Cardiac septum (tissue), 1 donor: ENCODE results near the gene TMEM82. TPM values are rescaled to one million over a fixed set of nuclear protein-coding genes. Genes with fewer than 3 reads are reported as not detected.
"Not testable (repeated sequence)": the region's sequence is repeated elsewhere in the genome, so short reads cannot be mapped to it uniquely, and the experiment has no call there.

Experiments used
- DNase-seq: peaks from one replicate; pipeline ENCODE4 v3.0.0-alpha.2; 2020; ENCODE audit warnings: low spot score
- intact Hi-C: fragments of 100-400 bp; cut with DNase I; formaldehyde crosslinking; loops from one replicate; pipeline ENCODE4 v1.14.0; 2022
- long read RNA-seq: library from polyadenylated mRNA; unstranded; transcript quantifications from one replicate; pipeline ENCODE4 v2.0.0, GENCODE V29; 2021
- total RNA-seq: library from RNA; stranded (reverse); fragmentation: NEBNext Ultra II Directional; extraction: Animal tissue kit (Norgen Biotek cat#: 25700); gene quantifications from one replicate; pipeline ENCODE4 v1.2.1, GENCODE V29; 2021
- donor health status: DM: no; HTN: no; CAD: no.

The TMEM82 gene
- not detected for total RNA-seq
- long read RNA-seq: 0 reads

- no peak for DNase-seq
These were observed at the start of gene TMEM82 for GRCh38 chr1:15742339-15742801. Gene TMEM82, plus strand, starts transcription at chr1:15742499. Its CDS starts 61 bp downstream, at chr1:15742560.

DNA sequence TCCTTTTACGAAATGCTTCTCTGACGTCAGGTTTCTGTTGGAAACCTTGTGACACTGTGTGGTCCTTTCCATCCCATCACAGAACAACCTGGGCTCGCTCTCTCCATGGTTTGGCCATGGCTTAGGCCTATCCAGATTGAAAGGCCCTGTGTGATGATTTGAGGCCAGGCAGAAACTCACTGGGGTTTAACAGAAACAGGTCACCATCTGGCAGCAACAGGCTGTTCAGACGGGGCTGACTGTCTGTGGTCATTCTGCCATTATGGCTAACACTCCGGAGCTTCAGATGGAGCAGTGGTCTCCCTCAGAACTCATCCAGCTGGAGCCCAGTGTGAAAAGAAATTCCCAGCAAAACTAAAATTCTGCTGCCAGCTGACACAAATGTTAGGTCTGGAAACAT lies 48.9 kb upstream of the TMEM82 start:
- intact Hi-C loops: no loop called here
- DNase-seq: no peak

More at GRCh38 chr1:15742339-15742801, at the start of gene TMEM82:
- intact Hi-C loops: loop anchor here (5.0 kb wide), 1 partner anchor 145 kb away; no protein-coding TSS in a partner anchor

DNA sequence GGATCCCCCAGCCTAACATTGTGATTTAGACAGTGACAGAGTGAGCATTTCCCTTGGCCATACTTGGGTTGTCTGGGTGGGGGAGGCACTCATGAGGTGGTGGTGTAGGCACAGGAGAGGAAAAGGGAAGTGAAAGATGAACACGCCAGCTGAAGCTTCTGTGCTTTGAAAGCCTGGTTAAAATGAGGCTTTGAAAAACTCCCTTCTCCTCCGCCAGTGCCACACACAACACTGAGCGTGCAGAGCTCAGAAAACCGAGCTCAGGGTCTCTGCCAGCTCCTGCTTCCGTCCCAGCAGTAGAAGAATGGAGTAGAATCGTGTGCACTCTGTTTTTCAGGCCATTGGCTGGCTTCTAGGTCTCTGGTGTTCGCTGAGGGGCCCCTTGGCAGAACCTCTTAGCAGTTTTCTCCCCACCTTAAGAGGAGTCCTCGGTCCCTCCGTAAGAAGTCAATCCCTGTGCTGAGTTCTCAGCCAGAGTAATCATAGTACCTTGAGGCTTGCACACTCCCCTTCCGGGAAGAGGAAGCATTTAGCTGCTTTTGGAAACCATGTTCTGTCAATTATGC lies 45.3 kb upstream of the TMEM82 start:
- intact Hi-C loops: no loop called here

DNA sequence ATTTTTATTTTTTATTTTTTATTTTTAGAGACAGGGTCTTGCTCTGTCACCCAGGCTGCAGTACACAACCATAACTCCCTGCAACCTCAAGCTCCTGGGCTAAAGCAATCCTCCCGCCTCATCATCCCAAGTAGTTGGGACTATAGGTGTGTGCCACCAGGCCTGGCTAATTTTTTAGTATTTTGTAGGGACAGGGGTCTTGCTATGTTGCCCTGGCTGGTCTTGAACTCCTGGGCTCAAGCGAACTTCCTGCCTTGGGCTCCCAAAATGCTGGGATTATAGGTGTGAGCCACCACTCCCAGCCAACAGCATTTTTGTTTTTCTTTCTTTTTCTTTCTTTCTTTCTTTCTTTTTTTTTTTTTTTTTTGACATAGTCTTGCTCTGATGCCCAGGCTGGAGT lies 44.1 kb upstream of the TMEM82 start:
- intact Hi-C loops: no loop called here

More for the DNA sequence above, 45.3 kb upstream of the TMEM82 start:
- DNase-seq: no peak

GRCh38 chr1:15699321-15699720 lies 43.0 kb upstream of the TMEM82 start:
- intact Hi-C loops: not testable (repeated sequence)

More for the DNA sequence above, 44.1 kb upstream of the TMEM82 start:
- DNase-seq: no peak

DNA sequence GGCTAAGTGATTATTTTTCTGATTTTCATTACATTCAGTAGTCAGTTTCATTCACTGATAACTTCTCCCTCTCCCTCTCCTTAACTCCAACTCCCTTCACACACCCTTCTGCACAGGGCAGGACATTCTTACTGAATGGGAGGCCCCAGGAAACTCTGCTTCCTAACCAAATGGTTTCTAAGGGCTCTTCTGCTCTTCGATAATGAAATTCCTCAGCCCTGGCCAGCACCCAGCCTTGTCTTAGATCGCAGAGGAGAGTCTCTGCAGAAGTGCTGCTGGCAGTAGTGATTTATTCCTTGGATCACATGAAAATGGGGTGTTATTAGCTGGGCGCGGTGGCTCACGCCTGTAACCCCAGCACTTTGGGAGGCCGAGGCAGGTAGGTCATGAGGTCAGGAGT lies 41.8 kb upstream of the TMEM82 start:
- no peak for DNase-seq
- intact Hi-C loops: loop anchor here (5.0 kb wide), 1 partner anchor 83 kb away; the partner anchor contains the start of gene DDI2

More at GRCh38 chr1:15699321-15699720, 43.0 kb upstream of the TMEM82 start:
- DNase-seq: not testable (repeated sequence)

DNA sequence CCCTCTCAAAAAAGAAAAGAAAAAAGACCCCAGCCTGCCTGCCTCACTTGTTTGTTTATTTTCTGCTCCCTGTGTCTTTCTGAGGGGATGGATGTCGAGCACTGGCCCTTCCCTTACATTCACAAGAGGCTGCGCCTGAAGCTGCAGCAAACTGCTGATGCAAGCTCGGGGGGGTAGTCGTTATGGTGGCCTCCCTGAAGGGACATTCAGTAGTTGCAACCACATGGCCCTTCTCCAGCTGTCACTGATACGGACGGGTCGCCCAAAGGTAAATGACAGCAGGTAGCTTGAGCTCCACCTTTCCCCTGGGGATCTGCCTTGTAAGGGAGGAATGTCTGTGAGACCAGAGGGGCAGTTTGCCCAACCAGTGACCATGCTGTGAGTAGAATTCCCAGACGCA lies 40.5 kb upstream of the TMEM82 start:
- no peak for DNase-seq
- intact Hi-C loops: loop anchor here (5.0 kb wide), 1 partner anchor 84 kb away; the partner anchor contains the start of gene DDI2

GRCh38 chr1:15702722-15703550 lies 39.4 kb upstream of the TMEM82 start:
- no peak for DNase-seq
- intact Hi-C loops: loop anchor here (5.0 kb wide), 1 partner anchor 86 kb away; the partner anchor contains the start of gene DDI2

DNA sequence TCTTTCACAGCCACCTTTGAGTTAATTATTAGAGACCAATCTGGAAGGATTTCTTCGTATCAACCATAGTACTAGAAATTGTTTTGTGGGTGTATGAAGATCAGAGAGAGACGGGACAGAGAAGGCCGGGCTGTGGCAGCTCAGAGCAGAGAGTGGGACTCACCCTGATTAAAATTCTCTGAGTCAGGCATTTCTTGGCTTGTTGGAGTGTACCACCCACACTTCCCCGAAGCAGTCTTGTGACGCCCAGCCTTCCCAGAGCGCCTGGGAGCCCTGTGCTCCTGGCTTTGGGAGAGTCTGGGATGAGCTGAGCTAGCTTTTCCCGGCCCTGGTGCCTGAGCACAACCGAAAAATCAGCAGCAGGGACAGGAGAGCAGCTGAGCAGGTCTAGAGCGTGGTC lies 38.7 kb upstream of the TMEM82 start:
- peak; percentile 90 for DNase-seq
- intact Hi-C loops: loop anchor here (5.0 kb wide), 1 partner anchor 86 kb away; the partner anchor contains the start of gene DDI2

GRCh38 chr1:15704526-15705183 lies 37.6 kb upstream of the TMEM82 start:
- intact Hi-C loops: loop anchor here (5.0 kb wide), 1 partner anchor 87 kb away; the partner anchor contains the start of gene DDI2
- no peak for DNase-seq

GRCh38 chr1:15705184-15705566 lies 37.1 kb upstream of the TMEM82 start:
- intact Hi-C loops: no loop called here
- DNase-seq: no peak

GRCh38 chr1:15706751-15707150 lies 35.5 kb upstream of the TMEM82 start:
- intact Hi-C loops: no loop called here
- no peak for DNase-seq

DNA sequence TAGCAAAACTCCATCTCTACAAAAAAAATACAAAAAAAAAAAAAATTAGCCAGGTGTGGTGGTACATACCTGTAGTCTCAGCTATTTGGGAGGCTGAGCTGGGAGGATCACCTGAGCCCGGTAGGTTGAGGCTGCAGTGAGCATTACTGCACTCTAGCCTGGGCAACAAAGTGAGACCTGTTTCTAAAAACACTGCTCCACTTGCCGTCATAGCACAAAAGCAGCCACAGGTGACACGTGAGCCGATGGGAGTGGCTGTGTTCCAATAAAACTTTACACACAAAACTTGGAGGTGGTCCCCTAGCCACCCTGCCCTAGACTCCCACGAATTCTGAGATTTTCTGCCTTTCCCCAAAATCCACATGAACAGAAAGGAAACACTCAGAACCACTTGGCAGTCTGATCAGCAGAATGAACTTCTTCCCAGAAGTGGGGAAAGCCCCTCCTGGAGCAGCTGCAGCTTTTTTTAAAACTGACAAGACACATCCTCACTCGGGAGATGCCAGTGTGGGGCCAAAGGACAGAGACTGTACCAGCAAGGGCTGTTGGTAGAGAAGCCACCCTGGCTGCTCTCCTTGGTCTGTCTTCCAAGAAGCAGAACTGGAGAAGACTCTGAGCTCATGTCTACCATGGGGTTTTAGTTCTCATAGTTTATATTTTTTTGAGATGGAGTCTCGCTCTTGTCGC lies 34.9 kb upstream of the TMEM82 start:
- DNase-seq: no peak
- intact Hi-C loops: no loop called here

DNA sequence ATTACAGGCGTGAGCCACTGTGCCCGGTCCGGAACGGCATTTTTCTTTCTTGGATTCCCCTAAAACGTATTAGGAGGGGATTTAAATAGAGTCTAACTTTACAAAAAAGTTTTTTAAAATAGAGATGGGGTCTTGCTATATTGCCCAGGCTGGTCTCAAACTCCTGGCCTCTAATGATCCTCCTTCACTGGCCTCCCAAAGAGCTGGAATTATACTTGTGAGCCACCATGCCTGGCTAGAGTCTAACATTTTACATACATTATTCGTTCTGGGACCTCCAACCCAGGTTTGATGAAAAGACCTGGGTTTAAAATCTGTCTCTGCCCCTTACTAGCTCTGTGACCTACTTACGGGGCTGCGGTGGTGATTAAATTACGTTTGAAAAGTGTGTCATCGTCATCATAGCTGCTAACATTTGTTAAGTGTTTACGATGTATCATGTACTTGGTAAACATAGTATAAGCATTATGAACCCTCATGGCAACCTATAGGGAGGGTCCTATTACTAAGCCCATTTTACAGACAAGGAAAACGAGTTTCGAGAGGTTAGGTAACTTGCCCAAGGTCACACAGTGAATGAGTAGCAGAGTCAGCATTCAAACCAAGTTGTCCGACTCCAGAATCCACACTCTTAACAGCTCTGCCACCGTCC lies 33.7 kb upstream of the TMEM82 start:
- intact Hi-C loops: no loop called here
- no peak for DNase-seq

GRCh38 chr1:15709226-15709625 lies 33.1 kb upstream of the TMEM82 start:
- intact Hi-C loops: no loop called here
- no peak for DNase-seq

DNA sequence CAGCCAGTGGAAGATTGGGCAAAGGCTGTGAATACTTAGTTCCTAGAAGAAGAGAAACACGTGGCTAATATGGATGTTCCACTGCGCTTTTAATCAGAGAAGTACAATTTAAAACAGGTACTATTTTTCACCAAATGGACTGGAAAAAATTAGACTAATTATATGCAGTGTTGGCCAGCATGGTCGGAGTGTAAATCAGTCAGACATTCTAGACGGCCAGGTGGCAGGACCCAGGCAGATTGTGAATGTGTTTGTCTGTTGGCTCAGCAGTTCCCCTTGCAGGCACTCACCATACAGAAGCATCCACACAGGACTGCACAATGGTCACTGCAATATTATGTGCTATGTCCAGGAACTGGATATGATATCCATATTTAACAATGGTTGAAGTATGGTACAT lies 30.1 kb upstream of the TMEM82 start:
- no peak for DNase-seq
- intact Hi-C loops: no loop called here

- intact Hi-C loops: no loop called here
- DNase-seq: no peak
These were observed 27.7 kb upstream of the TMEM82 start for GRCh38 chr1:15714406-15715136.

DNA sequence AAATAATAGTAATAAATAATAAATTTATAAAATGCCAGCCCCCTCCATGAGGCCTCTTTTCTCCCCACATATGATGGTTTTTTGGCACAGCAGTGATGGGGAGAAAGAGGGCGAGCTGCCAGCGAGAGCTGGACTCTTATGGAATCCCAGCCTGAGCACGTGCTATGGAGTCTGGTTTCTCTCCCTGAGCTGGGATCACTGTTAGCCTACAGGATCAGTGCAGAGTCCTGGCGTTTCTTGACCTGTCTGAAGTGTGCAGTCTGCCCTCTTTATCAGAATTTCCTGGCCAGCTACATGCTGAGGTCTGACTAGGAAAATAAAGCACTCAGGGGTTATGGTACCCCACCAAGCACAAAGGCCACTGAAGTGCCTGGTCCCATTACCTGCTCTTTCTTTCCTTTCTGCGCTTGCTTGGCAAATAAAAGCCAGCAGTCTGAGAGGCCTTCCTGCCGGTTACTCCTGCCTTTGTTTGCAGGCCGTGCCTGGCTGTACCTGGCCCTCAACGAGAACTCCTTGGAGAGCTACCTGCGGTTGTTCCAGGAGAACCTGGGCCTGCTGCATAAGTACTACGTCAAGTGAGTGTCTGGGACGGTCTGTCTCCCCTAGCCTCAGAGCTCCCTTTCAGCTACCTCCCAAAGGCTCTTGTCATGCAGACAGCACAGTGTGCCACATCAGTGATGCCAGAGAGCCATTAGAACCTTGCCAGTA lies 24.7 kb upstream of the TMEM82 start:
- no peak for DNase-seq
- intact Hi-C loops: no loop called here
